Measurements from ENCODE around the gene C11orf86.

Gene C11orf86

GRCh38 chr11:66964495-66964894, 10.6 kb upstream of the C11orf86 start:
- in situ Hi-C loops (cut with MboI; ENCODE audit: low pct_unique_long_range_greater_than_20kb, low sequenced_read_pairs, unreplicated experiment) = no loop called here
- TF ChIP-seq CTCF (IDR thresholded peaks at IDR 0.05; ENCODE audit: extremely low read depth, insufficient read depth, missing control alignments) = no peak

GRCh38 chr11:66966351-66966750, 8.8 kb upstream of the C11orf86 start:
- DNase-seq (ENCODE audit: low spot score) = no peak
- in situ Hi-C loops (cut with MboI; ENCODE audit: low pct_unique_long_range_greater_than_20kb, low sequenced_read_pairs, unreplicated experiment) = no loop called here

More at GRCh38 chr11:66964495-66964894, 10.6 kb upstream of the C11orf86 start:
- DNase-seq (ENCODE audit: low spot score) = no peak

GRCh38 chr11:66967670-66968425, 7.3 kb upstream of the C11orf86 start:
- in situ Hi-C loops (cut with MboI; ENCODE audit: low pct_unique_long_range_greater_than_20kb, low sequenced_read_pairs, unreplicated experiment) = no loop called here
- no peak for TF ChIP-seq CTCF (IDR thresholded peaks at IDR 0.05; ENCODE audit: extremely low read depth, insufficient read depth, missing control alignments)
- no peak for DNase-seq (ENCODE audit: low spot score)

More at GRCh38 chr11:66966351-66966750, 8.8 kb upstream of the C11orf86 start:
- no peak for TF ChIP-seq CTCF (IDR thresholded peaks at IDR 0.05; ENCODE audit: extremely low read depth, insufficient read depth, missing control alignments)

- in situ Hi-C loops (cut with MboI; ENCODE audit: low pct_unique_long_range_greater_than_20kb, low sequenced_read_pairs, unreplicated experiment) = no loop called here
- DNase-seq (ENCODE audit: low spot score) = no peak
- no peak for TF ChIP-seq CTCF (IDR thresholded peaks at IDR 0.05; ENCODE audit: extremely low read depth, insufficient read depth, missing control alignments)
Observed at GRCh38 chr11:66969584-66970225, 5.4 kb upstream of the C11orf86 start.

GRCh38 chr11:66970371-66970806, 4.7 kb upstream of the C11orf86 start:
- in situ Hi-C loops (cut with MboI; ENCODE audit: low pct_unique_long_range_greater_than_20kb, low sequenced_read_pairs, unreplicated experiment) = no loop called here
- no peak for TF ChIP-seq CTCF (IDR thresholded peaks at IDR 0.05; ENCODE audit: extremely low read depth, insufficient read depth, missing control alignments)
- DNase-seq (ENCODE audit: low spot score) = no peak

GRCh38 chr11:66970807-66971442, 4.2 kb upstream of the C11orf86 start:
- no peak for TF ChIP-seq CTCF (IDR thresholded peaks at IDR 0.05; ENCODE audit: extremely low read depth, insufficient read depth, missing control alignments)
- in situ Hi-C loops (cut with MboI; ENCODE audit: low pct_unique_long_range_greater_than_20kb, low sequenced_read_pairs, unreplicated experiment) = no loop called here

More at GRCh38 chr11:66970807-66971442, 4.2 kb upstream of the C11orf86 start:
- DNase-seq (ENCODE audit: low spot score) = no peak

Measured in GM13977 (cell line).